HCT116 (cell line): ENCODE measurements around the gene COASY. TPM values are rescaled to one million over a fixed set of nuclear protein-coding genes. Genes with fewer than 3 reads are reported as not detected.

Source experiments
- ATAC-seq: fragments of 200-7000 bp; cut with Tn5 transposase; 2 replicates; pipeline ENCODE4 v1.9.1; 2020; ENCODE audit warnings: mild to moderate bottlenecking, moderate library complexity
- BruUV-seq: library from RNA; stranded (reverse); fragments of 400-500 nt; replicated peaks from 2 replicates; lab custom pipeline; 2021; lab: Mats Ljungman, UMichigan
- CTCF ChIA-PET: fragments of 300-600 bp; sonication (Branson Sonifier 250); formaldehyde crosslinking; loops from one replicate; lab custom pipeline; 2021; ENCODE audit warnings: antibody characterized with exemption; lab: Charles Lee
- POLR2A ChIA-PET: fragments of 300-600, 350-600 bp; sonication (Branson Sonifier 250); formaldehyde crosslinking; loops from one replicate; lab custom pipeline; 2021; ENCODE audit warnings: antibody characterized with exemption; lab: Charles Lee
- RAD21 ChIA-PET, 2 experiments: fragments of 300-600 bp; sonication (Branson Sonifier 250); formaldehyde crosslinking; loops; one replicate each; lab custom pipeline; 2023; ENCODE audit warnings: low total read pairs in 2 of 2; ENCODE audit not compliant: uncharacterized antibody in 2 of 2, unreplicated experiment in 2 of 2, low non-redundant PET in 1 of 2; lab: Charles Lee
- DNase-seq: peaks from one replicate; pipeline ENCODE4 v3.0.0-alpha.2; 2010; ENCODE audit warnings: low read depth, low spot score
- H2AFZ ChIP-seq: fragments of 200-600 bp; shearing (Covaris generic), sonication (generic); 2 replicates; pipeline ENCODE4 v1.6.1; 2017; ENCODE audit warnings: low read depth, mixed run types, mixed read lengths, antibody characterized with exemption, low read length; ENCODE audit not compliant: poor library complexity, severe bottlenecking
- H3K27ac ChIP-seq: 2 replicates; pipeline ENCODE4 v1.5.1; 2012; ENCODE audit warnings: low read depth, low read length
- H3K27me3 ChIP-seq: fragments of 200-600 bp; sonication (generic); 2 replicates; pipeline ENCODE4 v1.6.1; 2016; ENCODE audit warnings: mixed run types, low read length, mixed read lengths; ENCODE audit not compliant: insufficient read depth
- H3K36me3 ChIP-seq, 2 experiments: fragments of 200-500 bp in 1 of 2; fragments of 200-600 bp in 1 of 2; sonication (Bioruptor generic) in 1 of 2; sonication (generic) in 1 of 2; 2 replicates each; pipeline versions ENCODE4 v1.5.1 to v1.6.1; 2014 to 2016; ENCODE audit warnings: low read length in 2 of 2, inconsistent platforms in 1 of 2, mixed read lengths in 1 of 2, mixed run types in 1 of 2; ENCODE audit not compliant: insufficient read depth in 2 of 2, control insufficient read depth in 1 of 2
- H3K4me1 ChIP-seq, 2 experiments: fragments of 200-600 bp in 1 of 2; sonication (generic) in 1 of 2; 2 replicates each; pipeline versions ENCODE4 v1.5.1 to v1.6.1; 2012 to 2017; ENCODE audit warnings: low read length in 2 of 2, inconsistent platforms in 1 of 2, mild to moderate bottlenecking in 1 of 2, mixed read lengths in 1 of 2, mixed run types in 1 of 2, moderate library complexity in 1 of 2; ENCODE audit not compliant: insufficient read depth in 2 of 2, control insufficient read depth in 1 of 2
- H3K4me2 ChIP-seq: fragments of 200-600 bp; sonication (generic); 2 replicates; pipeline ENCODE4 v1.6.1; 2017; ENCODE audit warnings: mixed run types, low read length, mixed read lengths
- H3K4me3 ChIP-seq, 2 experiments: fragments of 200-600 bp in 1 of 2; sonication (generic) in 1 of 2; replicated peaks in 1 of 2; 2 replicates each; pipeline ENCODE4 v1.5.1; 2011 to 2016; ENCODE audit warnings: low read length in 2 of 2, control low read depth in 1 of 2, low read depth in 1 of 2, mild to moderate bottlenecking in 1 of 2, mixed read lengths in 1 of 2, mixed run types in 1 of 2
- H3K79me2 ChIP-seq: fragments of 200-600 bp; sonication (generic); 2 replicates; pipeline ENCODE4 v1.6.1; 2017; ENCODE audit warnings: mild to moderate bottlenecking, mixed run types, low read length, moderate library complexity, mixed read lengths; ENCODE audit not compliant: insufficient read depth
- H3K9ac ChIP-seq: fragments of 200-600 bp; sonication (generic); 2 replicates; pipeline ENCODE4 v1.6.1; 2016; ENCODE audit warnings: low read length, mixed read lengths
- H3K9me2 ChIP-seq: fragments of 200-600 bp; sonication (generic), shearing (Covaris generic); 2 replicates; pipeline ENCODE4 v1.6.1; 2017; ENCODE audit warnings: mixed run types, mild to moderate bottlenecking, moderate library complexity; ENCODE audit not compliant: insufficient read depth
- H3K9me3 ChIP-seq, 2 experiments: fragments of 200-500 bp in 1 of 2; fragments of 200-600 bp in 1 of 2; sonication (Bioruptor generic) in 1 of 2; sonication (generic) in 1 of 2; 2 replicates each; pipeline ENCODE4 v1.6.1; 2014 to 2017; ENCODE audit warnings: low read length in 2 of 2, mixed read lengths in 2 of 2, inconsistent platforms in 1 of 2, low read depth in 1 of 2, mild to moderate bottlenecking in 1 of 2, mixed run types in 1 of 2, moderate library complexity in 1 of 2; ENCODE audit not compliant: control insufficient read depth in 1 of 2, insufficient read depth in 1 of 2
- H4K20me1 ChIP-seq: fragments of 200-600 bp; sonication (generic), shearing (Covaris generic); 2 replicates; pipeline ENCODE4 v1.6.1; 2017; ENCODE audit warnings: mixed run types, mild to moderate bottlenecking, moderate library complexity; ENCODE audit not compliant: insufficient read depth
- CBX3 ChIP-seq: IDR thresholded peaks from 2 replicates; pipeline ENCODE4 v1.6.1; 2012; ENCODE audit warnings: low read depth
- EZH2phosphoT487 ChIP-seq: fragments of 200-600 bp; IDR thresholded peaks from 2 replicates; pipeline ENCODE4 v1.6.1; 2018; ENCODE audit warnings: antibody characterized with exemption, borderline replicate concordance
- MAX ChIP-seq: IDR thresholded peaks from 2 replicates; pipeline ENCODE4 v1.6.1; 2012
- POLR2AphosphoS5 ChIP-seq: IDR thresholded peaks from 2 replicates; pipeline ENCODE4 v1.6.1; 2011; ENCODE audit warnings: mild to moderate bottlenecking, low read depth, low read length, moderate library complexity
- REST ChIP-seq: IDR thresholded peaks from 2 replicates; pipeline ENCODE4 v1.6.1; 2012; ENCODE audit warnings: low read depth
- SP1 ChIP-seq: IDR thresholded peaks from 2 replicates; pipeline ENCODE4 v1.6.1; 2012; ENCODE audit warnings: low read depth
- TCF7L2 ChIP-seq: IDR thresholded peaks from 2 replicates; pipeline ENCODE4 v1.7.0; 2011; ENCODE audit warnings: borderline replicate concordance, inconsistent platforms; ENCODE audit not compliant: insufficient read depth, insufficient read length; ENCODE audit errors: extremely low read depth
- YY1 ChIP-seq: IDR thresholded peaks from 2 replicates; pipeline ENCODE4 v1.6.1; 2011; ENCODE audit warnings: low read length, low read depth, moderate library complexity, mild to moderate bottlenecking; ENCODE audit not compliant: insufficient replicate concordance; ENCODE audit errors: extremely low read depth
- ZFX ChIP-seq: fragments of 450-650 bp; IDR thresholded peaks from 2 replicates; pipeline ENCODE4 v1.6.1; 2017
- intact Hi-C: fragments of 100-400 bp; cut with micrococcal nuclease; formaldehyde crosslinking; loops from 2 replicates; pipeline ENCODE4 v1.10.0; 2022
- total RNA-seq: library from RNA; stranded (reverse); gene quantifications from one replicate; pipeline ENCODE4 v1.2.1, GENCODE V29; 2021; ENCODE audit not compliant: unreplicated experiment

The COASY gene
- total RNA-seq, 1 experiment from 2014 or later = 137 TPM

- POLR2A ChIA-PET = no interaction called here
- H3K9me2 ChIP-seq = no peaks in the 10 kb centered on the region
Observed at GRCh38 chr17:42603318-42603717, 41.4 kb downstream of the COASY start.

More at GRCh38 chr17:42603318-42603717, 41.4 kb downstream of the COASY start:
- Histone ChIP-seq H2AFZ (no peak overlapping the region), H4K20me1 (no peaks in the 10 kb centered on the region), H3K9ac (no peak overlapping the region), H3K4me2 (no peak overlapping the region), H3K36me3 (no peaks in the 10 kb centered on the region), H3K79me2 (peaks cover 78% of the 10 kb centered on the region), H3K4me1 (peaks cover 0 to 7% of the 10 kb centered on the region in 2 experiments; a peak in 1 of 4 replicates), H3K27me3 (no peaks in the 10 kb centered on the region), H3K9me3 (no peaks in the 10 kb centered on the region), H3K4me3 (no peak overlapping the region), H3K27ac (no peak overlapping the region)
- TF ChIP-seq TCF7L2 (no peak), CBX3 (no peak), POLR2AphosphoS5 (no peak), MAX (no peak), REST (no peak), SP1 (no peak), ZFX (no peak), EZH2phosphoT487 (no peak), YY1 (no peak)
- BruUV-seq = no TSS peak
- ChIA-PET CTCF (no interaction called here), RAD21 (no interaction called here)
- DNase-seq = no peak
- intact Hi-C loops = no loop called here
- ATAC-seq = no peak
